ENCODE data around the gene LYRM1. TPM values are rescaled to one million over a fixed set of nuclear protein-coding genes. Genes with fewer than 3 reads are reported as not detected.

LYRM1 gene
- total and polyA plus RNA-seq, 10 of the 15 experiments (the other 5 are each of a cell fraction or from before 2014, with no cell fraction given) = 18.4 to 54.4 (median 38.0) TPM

- TF ChIP-seq NKRF (conservative IDR thresholded peaks at IDR 0.05) (no peak; the same call in 1 of the 2 replicates), MEF2B (IDR thresholded peaks at IDR 0.05; ENCODE audit: partially characterized antibody, poor library complexity, severe bottlenecking) (no peak), PKNOX1 (IDR thresholded peaks at IDR 0.05) (peak; percentile 58; the same call in 1 of the 2 replicates), FOXM1 (IDR thresholded peaks at IDR 0.05; ENCODE audit: low read depth, low read length) (peak; percentile 90), SIN3A (IDR thresholded peaks at IDR 0.05; ENCODE audit: low read depth, low read length) (no peak), MTA2 (IDR thresholded peaks at IDR 0.05; ENCODE audit: low read depth) (peak; percentile 89), TAF1 (IDR thresholded peaks at IDR 0.05; ENCODE audit: borderline replicate concordance, low read depth, low read length) (no peak), ZBTB40 (IDR thresholded peaks at IDR 0.05; ENCODE audit: borderline replicate concordance) (0 out of 2 replicates have a peak, but pooled peaks have one; percentile 5), NFXL1 (IDR thresholded peaks at IDR 0.05; ENCODE audit: borderline replicate concordance) (no peak), POLR2AphosphoS5 (IDR thresholded peaks at IDR 0.05; ENCODE audit: low read length) (0 out of 2 replicates have a peak, but pooled peaks have one; percentile 9), MYC (IDR thresholded peaks at IDR 0.05; ENCODE audit: insufficient read depth, insufficient read length, insufficient replicate concordance, low read length, severe bottlenecking) (no peak), EGR1 (IDR thresholded peaks at IDR 0.05; ENCODE audit: borderline replicate concordance in 1 of 2, low read depth in 2 of 2, low read length in 2 of 2) (no peak), NFYA (IDR thresholded peaks at IDR 0.05; ENCODE audit: borderline replicate concordance, low read depth, low read length) (no peak), HDAC2 (IDR thresholded peaks at IDR 0.05) (no peak), CBX3 (IDR thresholded peaks at IDR 0.05; ENCODE audit: borderline replicate concordance, low read depth) (no peak), ZNF207 (IDR thresholded peaks at IDR 0.05; ENCODE audit: borderline replicate concordance) (no peak), BHLHE40 (IDR thresholded peaks at IDR 0.05; ENCODE audit: borderline replicate concordance in 1 of 2, low read depth in 2 of 2, low read length in 1 of 2) (no peak), REST (IDR thresholded peaks at IDR 0.05; ENCODE audit: low read depth, low read length) (no peak)
These were observed 35.0 kb upstream of the LYRM1 start (continued) for GRCh38 chr16:20865420-20866131.

Measured in GM12878 (cell line).